ENCODE results near the gene DDX51.

DDX51 gene

GRCh38 chr12:132167611-132168310, 23.6 kb upstream of the DDX51 start:
- in situ Hi-C loops (cut with HindIII; ENCODE audit: low sequenced_read_pairs), result no loop called here

GRCh38 chr12:132166801-132167591, 22.9 kb upstream of the DDX51 start:
- in situ Hi-C loops (cut with HindIII; ENCODE audit: low sequenced_read_pairs), result no loop called here

- in situ Hi-C loops (cut with HindIII; ENCODE audit: low sequenced_read_pairs), result no loop called here
These were observed 22.0 kb upstream of the DDX51 start for GRCh38 chr12:132166093-132166492.

DNA sequence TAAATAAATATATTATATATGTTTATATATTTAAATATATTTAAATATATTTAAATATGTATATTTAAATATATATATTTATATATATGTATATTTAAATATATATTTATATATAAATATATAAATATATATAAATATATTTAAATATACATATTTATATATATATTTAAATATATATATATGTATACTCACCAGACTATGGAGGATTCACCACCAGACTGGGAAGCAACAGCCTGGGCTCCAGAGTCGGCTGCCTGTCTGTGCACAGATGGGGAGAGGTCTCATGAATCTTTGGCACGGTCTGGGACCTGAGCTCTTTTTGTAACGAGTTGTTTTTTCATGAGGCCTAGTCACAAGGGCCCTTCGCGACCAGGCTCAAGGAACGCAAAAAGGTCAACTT, 21.5 kb upstream of the DDX51 start:
- in situ Hi-C loops (cut with HindIII; ENCODE audit: low sequenced_read_pairs), result no loop called here

DNA sequence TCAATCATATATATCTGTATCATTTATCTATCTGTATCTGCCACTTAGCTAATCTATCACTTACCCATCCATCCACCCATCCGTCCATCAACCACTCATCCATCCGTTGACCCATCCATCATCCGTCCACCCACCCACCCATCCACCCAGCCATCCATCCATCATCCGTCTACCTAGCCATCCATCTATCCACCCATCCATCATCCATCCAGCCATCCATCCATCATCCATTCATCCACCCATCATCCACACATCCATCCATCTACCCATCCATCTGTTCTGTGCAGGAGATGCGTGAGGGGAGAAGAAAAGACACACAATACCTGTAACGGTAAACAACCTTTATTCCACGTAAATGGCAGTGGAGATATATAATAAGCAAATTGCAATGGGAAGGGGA, 20.3 kb upstream of the DDX51 start:
- in situ Hi-C loops (cut with HindIII; ENCODE audit: low sequenced_read_pairs), result no loop called here

GRCh38 chr12:132163911-132164288, 19.8 kb upstream of the DDX51 start:
- in situ Hi-C loops (cut with HindIII; ENCODE audit: low sequenced_read_pairs), result no loop called here

DNA sequence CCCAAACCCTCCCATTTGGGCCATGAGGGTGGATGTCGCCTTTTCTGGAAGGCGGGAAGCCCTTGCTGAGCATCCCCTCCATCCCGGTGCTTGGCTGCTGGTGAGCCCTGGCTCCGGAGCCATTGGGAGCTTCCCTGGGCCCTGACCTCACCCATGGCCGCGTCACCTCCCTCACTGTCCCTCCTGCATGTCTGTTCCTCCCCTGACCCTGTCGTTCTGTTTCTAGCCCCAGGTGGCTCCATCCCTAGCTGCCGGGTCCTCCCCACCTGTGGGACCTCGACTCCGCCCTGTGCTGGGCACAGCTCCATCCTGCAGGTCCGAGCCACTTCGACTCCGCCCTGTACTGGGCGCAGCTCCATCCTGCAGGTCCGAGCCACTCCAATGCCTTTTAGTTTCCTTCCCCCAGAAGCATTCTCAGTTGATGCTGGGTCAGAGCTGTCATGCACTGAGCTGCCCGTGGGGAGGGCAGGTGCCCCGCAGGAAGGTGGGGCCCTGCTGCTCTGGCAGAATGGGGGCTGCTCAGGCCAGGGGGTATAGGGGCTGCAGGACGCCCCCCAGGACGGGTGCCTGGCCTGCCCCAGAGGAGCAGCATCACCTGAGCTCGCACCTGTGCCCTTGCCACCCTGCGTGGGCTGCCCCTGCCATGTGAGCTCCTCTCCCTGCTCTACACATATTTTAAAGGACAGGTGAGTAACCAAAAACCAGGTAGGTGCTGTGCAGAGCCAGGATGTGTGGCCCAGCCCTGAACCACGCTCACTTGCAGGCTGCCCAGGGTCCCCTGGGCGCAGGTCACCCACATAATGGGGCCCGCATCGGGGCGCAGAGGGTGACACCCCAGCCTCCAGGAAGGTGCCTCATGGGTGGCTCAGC, 19.2 kb upstream of the DDX51 start:
- in situ Hi-C loops (cut with HindIII; ENCODE audit: low sequenced_read_pairs), result no loop called here

- in situ Hi-C loops (cut with HindIII; ENCODE audit: low sequenced_read_pairs), result no loop called here
These were observed 18.5 kb upstream of the DDX51 start for GRCh38 chr12:132162508-132163031.

DNA sequence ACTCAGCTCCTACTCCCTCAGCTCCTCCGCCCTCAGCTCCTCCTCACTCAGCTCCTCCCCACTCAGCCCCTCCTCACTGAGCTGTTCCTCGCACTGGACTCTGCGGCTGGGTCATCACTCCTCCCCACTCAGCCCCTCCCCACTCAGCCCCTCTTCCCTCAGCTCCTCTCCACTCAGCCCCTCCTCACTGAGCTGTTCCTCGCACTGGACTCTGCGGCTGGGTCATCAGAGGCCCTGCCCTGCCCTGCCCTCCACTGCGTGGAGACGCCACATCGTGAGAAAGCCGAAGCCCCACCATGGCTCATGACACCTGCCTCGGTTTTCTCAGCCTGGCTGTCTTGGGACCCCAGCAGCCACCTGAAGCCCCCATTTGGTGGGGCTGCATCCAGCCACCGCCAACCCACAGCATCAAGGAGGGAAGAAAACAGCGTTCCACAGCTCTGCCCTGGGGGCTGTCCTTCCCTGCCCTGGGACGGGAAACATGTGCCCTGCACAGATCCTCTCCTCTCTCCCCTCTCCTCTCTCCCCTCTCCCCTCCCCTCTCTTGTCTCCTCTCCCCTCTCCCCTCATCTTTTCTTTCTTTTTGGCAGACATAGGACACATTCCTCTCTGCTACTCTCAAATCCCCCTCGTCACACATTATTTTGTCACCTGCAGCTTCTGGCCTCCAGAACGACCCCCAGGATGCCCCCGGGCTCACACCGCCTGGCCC, 17.8 kb upstream of the DDX51 start:
- in situ Hi-C loops (cut with HindIII; ENCODE audit: low sequenced_read_pairs), result no loop called here

GRCh38 chr12:132161036-132161781, 17.1 kb upstream of the DDX51 start:
- in situ Hi-C loops (cut with HindIII; ENCODE audit: low sequenced_read_pairs), result no loop called here

DNA sequence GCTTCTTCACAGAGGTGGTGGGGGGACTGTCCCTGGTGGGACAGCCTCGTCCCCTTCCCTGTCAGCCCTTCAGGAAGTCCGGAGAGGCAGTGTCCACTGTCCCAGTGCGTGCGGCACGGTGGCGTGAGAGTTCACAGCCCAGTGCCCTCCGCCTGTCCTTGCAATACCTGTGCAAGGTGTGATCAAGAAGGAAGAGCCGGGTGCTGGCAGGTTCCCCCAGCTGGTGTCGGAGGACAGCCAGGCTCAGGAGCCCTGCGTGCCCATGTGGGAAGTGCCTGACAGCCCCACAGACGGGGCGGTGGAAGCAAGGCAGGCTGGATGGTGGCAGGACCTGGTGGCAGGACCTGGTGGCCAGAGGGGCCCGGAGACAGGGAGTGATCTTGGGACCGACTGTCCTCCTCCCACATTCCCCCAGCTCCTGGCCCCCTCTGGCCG, 16.5 kb upstream of the DDX51 start:
- in situ Hi-C loops (cut with HindIII; ENCODE audit: low sequenced_read_pairs), result no loop called here

GRCh38 chr12:132160016-132160415, 15.9 kb upstream of the DDX51 start:
- in situ Hi-C loops (cut with HindIII; ENCODE audit: low sequenced_read_pairs), result no loop called here

- in situ Hi-C loops (cut with HindIII; ENCODE audit: low sequenced_read_pairs), result no loop called here
These were observed 15.5 kb upstream of the DDX51 start for GRCh38 chr12:132159555-132160003.

GRCh38 chr12:132158677-132159554, 14.8 kb upstream of the DDX51 start:
- in situ Hi-C loops (cut with HindIII; ENCODE audit: low sequenced_read_pairs), result no loop called here

- in situ Hi-C loops (cut with HindIII; ENCODE audit: low sequenced_read_pairs), result no loop called here
These were observed 13.8 kb upstream of the DDX51 start for GRCh38 chr12:132157733-132158409.

- in situ Hi-C loops (cut with HindIII; ENCODE audit: low sequenced_read_pairs), result no loop called here
These were observed 12.6 kb upstream of the DDX51 start for GRCh38 chr12:132156573-132157325.

- in situ Hi-C loops (cut with HindIII; ENCODE audit: low sequenced_read_pairs), result no loop called here
These were observed 11.9 kb upstream of the DDX51 start for GRCh38 chr12:132155771-132156572.
